Midbrain (tissue), 1 donor: Measurements from ENCODE around the gene SH2D2A.

Source experiments
- DNase-seq: peaks from one replicate; lab custom pipeline; 2025; lab: John Stamatoyannopoulos, UW

Gene SH2D2A

GRCh38 chr1:156816561-156817328, at the start of gene SH2D2A:
Gene SH2D2A, minus strand, starts transcription at chr1:156816848. Its CDS starts 140 bp downstream, at chr1:156816708.
- DNase-seq = no peak

GRCh38 chr1:156865865-156866248, 49.2 kb upstream of the SH2D2A start:
- DNase-seq = no peak

GRCh38 chr1:156865258-156865657, 48.6 kb upstream of the SH2D2A start:
- DNase-seq = no peak

- no peak for DNase-seq
Measured at GRCh38 chr1:156864796-156865195, 48.1 kb upstream of the SH2D2A start.

GRCh38 chr1:156863631-156864030, 47.0 kb upstream of the SH2D2A start:
- no peak for DNase-seq

- DNase-seq = no peak
Measured at GRCh38 chr1:156862997-156863599, 46.5 kb upstream of the SH2D2A start.

DNA sequence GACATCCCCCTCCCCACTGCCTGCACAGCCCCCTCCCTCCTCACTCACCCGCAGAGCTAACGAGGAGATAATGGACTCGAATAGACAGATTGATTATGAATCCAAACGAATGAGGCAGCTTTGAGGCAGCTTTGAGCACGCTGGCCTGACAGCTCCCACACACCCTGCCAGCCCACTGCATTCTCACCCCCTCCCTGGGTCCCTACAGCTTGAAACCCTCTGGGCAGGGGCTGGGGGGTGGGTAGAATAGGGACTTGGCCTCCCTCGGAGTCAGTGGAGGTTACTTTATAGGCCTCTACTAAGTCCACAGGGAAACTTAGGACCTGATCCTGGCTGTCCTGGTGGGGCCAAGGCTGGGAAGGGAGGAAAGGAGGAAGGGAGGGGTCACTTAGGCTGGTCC, 45.9 kb upstream of the SH2D2A start:
- no peak for DNase-seq

- peak; percentile 27 for DNase-seq
Measured at GRCh38 chr1:156860628-156861423, 44.2 kb upstream of the SH2D2A start, which contains the start of gene NTRK1. Gene NTRK1, plus strand, starts transcription at chr1:156860865. Its CDS starts 70 bp downstream, at chr1:156860935.

DNA sequence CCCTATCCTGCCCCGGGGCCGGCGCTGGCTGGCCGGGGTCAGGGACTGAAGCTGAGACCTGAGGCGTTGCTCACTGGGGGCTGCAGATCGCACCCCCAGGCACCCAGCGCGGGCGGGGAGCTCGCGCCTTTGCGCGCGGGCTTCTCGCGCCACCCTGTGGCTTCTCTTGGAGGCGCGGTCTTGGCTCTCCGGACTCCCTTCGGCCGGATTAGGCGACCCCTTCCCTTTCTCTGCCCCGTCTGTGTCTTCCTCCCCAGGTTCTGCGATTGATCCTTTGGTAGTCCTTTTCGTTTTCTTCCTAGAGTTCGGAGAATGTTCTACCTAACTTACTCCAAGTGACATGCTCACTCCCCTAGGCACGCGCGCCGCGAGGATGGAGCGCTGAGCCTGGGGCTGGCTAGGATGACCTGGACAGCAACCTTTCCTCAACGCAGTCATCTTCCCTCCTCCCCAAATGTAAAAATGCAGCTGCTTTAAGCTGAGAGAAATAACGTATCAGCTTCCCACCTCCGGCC, 43.5 kb upstream of the SH2D2A start:
- DNase-seq = peak; percentile 55

- no peak for DNase-seq
Measured at GRCh38 chr1:156859523-156860112, 43.0 kb upstream of the SH2D2A start.

DNA sequence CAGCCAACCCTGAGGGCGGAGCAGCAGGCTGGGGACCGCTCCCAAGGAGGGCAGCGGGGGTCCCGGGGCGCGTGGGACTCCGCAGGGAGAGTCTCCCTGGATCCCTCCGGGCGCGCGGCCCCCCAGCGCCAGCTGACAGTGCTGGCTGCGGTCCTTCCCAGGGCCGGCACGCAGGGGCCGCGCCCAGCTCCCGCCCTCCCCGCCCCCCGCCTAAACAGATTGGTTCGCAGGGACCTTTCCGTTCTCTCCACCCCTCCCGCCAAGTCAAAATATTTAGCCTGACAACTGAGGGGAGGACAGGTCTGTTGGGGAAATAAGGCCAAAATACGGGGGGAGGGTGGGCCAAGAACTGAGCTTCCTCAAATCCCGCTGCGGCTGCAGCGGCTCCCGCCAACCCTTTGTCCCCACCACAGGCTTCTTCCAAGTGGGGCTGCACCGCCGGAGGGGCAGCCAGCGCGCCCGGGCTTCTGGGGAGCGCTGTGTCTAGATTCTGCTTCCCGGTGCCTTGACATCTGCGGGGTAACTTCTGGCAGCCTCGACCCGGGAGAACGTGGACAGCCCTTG, 42.4 kb upstream of the SH2D2A start, which contains the start of gene INSRR:
Gene INSRR, minus strand, starts transcription at position 159 of the 564 bp plus-strand sequence. CDS start 496 bp downstream, outside the sequence.
- DNase-seq = no peak

GRCh38 chr1:156858555-156858956, 41.9 kb upstream of the SH2D2A start:
- no peak for DNase-seq

DNA sequence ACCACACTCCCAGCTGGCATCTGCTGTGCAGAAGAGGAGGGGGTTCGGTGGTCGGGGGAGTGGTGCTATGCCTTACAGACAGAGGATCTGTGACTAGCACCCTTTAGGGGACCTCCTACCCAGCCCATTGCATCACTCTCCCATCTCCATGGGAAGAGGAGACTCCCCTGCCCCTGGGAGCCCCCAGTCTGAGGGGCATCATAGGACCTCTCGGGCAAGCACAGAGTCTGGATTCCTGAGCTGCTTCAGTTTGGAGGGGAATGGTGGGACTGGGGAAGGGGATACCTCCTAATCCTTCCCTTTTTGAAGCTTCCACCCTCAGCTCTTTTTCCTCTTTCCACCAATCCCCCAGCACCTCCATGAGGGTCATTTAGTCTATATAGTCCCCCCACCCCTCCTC, 40.9 kb upstream of the SH2D2A start:
- no peak for DNase-seq

DNA sequence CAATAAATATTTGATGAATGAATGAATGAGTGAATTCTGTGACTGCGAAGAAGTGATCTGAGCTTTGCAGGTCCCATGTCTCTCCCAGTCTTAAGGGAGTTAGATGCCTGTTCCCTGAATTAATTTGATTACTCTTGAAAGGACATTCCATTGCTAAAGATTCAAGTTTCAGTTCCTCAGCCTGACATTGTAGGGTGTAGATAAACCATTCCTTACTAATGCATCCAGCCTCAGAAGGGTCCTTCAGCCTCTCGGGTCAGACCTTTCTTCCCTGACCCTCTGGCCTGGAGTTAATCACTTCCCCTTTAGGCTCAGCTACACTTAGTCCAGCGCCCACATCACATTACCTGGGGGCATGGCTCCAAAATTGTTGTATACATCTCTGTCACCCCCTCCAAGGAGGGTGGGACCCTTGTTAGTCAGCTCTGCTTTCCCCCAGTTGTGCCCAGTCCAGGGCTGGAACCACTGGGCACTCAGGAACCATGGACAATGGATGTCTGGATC, 39.7 kb upstream of the SH2D2A start:
- no peak for DNase-seq

- DNase-seq = no peak
Measured at GRCh38 chr1:156854634-156855033, 38.0 kb upstream of the SH2D2A start.

DNA sequence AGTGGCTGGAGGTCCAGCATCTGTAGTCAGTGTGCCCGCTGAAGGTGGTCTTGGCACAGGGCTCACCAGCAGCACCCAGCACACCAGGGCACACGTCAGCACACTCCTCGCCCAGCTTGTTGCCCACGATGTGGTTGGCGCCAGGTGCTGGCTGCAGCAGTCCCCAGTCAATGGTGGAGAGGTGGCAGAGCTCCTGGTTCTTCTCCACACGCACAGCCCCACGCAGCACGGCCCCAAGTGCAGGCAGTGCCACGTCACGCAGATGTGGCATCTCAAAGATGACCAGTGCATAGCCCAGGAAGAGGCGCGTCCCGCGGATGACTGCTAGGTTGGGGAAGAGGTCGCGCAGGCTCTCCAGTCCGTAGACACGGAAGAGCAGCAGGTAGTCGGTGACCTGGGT, 37.1 kb upstream of the SH2D2A start:
- no peak for DNase-seq

DNA sequence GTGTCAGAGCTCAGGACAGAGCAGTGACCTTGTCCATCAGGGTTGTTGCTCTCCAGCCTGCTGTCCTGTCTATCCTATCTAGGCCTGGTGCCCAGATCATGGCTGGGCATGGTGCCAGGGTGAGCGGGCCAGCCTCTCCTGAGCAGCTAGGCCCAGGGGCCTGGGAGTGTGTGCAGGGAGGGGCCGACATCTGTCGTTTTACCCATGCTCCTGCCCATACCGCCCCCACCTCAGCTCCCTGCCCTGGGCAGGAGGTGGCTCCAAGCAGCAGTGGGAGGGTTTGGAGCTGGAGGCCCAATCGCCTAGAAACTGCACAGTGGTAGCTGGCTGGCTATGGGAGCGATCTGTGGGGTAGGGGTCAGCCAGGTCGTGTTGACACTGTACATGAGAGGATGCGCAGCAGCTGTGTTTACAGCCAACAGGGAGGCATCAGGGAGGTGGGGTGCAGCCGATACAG, 35.8 kb upstream of the SH2D2A start:
- DNase-seq = peak; percentile 3

- DNase-seq = no peak
Measured at GRCh38 chr1:156851779-156852417, 35.2 kb upstream of the SH2D2A start.

- no peak for DNase-seq
Measured at GRCh38 chr1:156849151-156849496, 32.5 kb upstream of the SH2D2A start.

- DNase-seq = no peak
Measured at GRCh38 chr1:156848461-156849150, 32.0 kb upstream of the SH2D2A start.
